Measurements from ENCODE around the gene UGT8.

DNA sequence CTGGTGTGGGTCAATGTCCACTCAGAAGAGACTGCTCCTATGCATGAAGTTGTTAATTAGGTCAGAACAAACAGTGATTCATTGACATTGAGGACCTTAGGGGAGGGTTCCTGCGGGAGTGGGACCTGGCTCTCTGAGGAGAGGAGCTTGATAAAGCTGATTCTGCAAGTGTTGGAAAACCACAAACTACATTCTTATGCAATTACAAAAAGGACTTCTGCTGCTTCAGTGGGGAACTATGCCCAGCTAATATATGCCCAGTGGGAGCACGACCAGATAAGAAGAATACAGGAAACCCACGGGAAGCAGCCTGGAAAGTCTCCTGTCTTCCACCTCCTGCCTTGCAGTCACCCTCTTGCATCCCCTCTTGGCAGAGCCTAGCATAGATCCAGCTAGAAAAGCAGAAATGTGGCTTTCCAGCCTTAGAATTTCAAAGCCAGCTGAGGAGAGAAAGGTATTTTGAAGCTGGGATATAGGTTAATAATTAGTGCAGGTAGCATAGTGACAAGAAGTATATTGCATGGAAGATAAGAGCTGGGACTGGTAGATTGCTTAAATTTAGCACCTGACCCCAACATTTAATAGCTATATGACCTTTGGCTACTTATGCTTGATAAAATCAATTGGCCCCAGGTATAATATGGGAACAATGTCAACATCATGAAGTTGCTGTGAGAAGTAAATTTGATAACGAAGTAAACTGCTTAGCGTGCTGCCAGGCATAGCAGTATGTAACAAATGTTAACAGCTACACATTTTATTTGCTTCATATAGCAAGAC lies 34.9 kb upstream of the UGT8 start:
- TF ChIP-seq CTCF (IDR thresholded peaks at IDR 0.05; ENCODE audit: insufficient read depth, low read depth, low read length) (no peak), EZH2 (IDR thresholded peaks at IDR 0.05; ENCODE audit: insufficient read depth, low read length) (no peak)

Data from astrocyte (in vitro differentiated cells and primary cell).